C4-2B (cell line): ENCODE measurements around the gene QDPR.

Experiments used
- H3K27ac ChIP-seq: fragments of 450-650 bp; 2 replicates; pipeline ENCODE4 v1.5.1; 2017
- ZFX ChIP-seq: fragments of 450-650 bp; IDR thresholded peaks from 2 replicates; pipeline ENCODE4 v1.6.1; 2017
- TF ChIP-seq, protein P1 (sequence below): fragments of 450-650 bp; conservative IDR thresholded peaks from 2 replicates; pipeline ENCODE4 v1.5.1; 2017; ENCODE audit warnings: mild to moderate bottlenecking

The QDPR gene

GRCh38 chr4:17556498-17556897 is 44.6 kb upstream of the QDPR start:
- TF ChIP-seq, protein P1, sequence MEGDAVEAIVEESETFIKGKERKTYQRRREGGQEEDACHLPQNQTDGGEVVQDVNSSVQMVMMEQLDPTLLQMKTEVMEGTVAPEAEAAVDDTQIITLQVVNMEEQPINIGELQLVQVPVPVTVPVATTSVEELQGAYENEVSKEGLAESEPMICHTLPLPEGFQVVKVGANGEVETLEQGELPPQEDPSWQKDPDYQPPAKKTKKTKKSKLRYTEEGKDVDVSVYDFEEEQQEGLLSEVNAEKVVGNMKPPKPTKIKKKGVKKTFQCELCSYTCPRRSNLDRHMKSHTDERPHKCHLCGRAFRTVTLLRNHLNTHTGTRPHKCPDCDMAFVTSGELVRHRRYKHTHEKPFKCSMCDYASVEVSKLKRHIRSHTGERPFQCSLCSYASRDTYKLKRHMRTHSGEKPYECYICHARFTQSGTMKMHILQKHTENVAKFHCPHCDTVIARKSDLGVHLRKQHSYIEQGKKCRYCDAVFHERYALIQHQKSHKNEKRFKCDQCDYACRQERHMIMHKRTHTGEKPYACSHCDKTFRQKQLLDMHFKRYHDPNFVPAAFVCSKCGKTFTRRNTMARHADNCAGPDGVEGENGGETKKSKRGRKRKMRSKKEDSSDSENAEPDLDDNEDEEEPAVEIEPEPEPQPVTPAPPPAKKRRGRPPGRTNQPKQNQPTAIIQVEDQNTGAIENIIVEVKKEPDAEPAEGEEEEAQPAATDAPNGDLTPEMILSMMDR = no peak
- no peak for TF ChIP-seq ZFX
- no peak overlapping the region for H3K27ac ChIP-seq

DNA sequence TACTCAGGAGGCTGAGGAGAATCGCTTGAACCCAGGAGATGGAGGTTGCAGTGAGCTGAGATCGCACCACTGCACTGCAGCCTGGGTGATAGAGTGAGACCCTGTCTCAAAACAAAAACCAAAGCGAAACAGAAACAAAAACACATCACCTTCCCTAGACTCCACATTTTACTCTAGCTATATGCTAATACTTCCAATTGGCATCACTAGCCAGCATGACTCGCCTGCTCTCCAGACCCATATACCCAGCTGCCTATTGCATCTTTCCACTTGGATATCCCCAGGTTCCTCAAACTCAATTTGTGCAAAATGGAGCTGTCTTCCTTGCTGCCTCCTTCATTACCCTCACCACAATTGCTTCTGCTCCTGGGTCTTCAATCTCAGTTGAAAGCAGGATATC is 42.7 kb upstream of the QDPR start:
- TF ChIP-seq, protein P1 = no peak
- TF ChIP-seq ZFX = no peak
- no peak overlapping the region for H3K27ac ChIP-seq

GRCh38 chr4:17552427-17552826 is 40.5 kb upstream of the QDPR start:
- no peak overlapping the region for H3K27ac ChIP-seq
- TF ChIP-seq, protein P1 = no peak
- no peak for TF ChIP-seq ZFX

DNA sequence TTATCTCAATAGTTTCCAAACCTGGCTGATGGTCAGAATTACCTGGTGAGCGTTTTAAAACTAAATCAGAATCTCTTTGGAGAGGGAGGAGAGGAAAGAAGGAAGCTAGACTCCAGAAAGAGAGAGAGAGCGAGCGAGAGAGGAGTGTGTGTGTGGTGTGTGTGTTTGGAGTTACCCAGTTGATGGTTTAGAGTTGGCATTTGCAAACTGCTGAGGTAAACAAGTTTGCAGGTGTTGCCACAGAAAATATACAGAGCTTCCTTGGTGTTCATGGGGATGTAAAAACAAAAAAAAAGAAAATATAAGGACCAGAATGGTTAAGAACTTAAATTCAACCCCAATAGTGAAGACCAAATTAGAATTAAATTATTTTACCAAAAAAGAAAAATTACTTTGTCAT is 38.7 kb upstream of the QDPR start:
- no peak for TF ChIP-seq ZFX
- TF ChIP-seq, protein P1 = no peak
- no peak overlapping the region for H3K27ac ChIP-seq

- no peak overlapping the region for H3K27ac ChIP-seq
- TF ChIP-seq, protein P1 = no peak
- TF ChIP-seq ZFX = no peak
These were observed 34.8 kb upstream of the QDPR start for GRCh38 chr4:17546678-17547077.

DNA sequence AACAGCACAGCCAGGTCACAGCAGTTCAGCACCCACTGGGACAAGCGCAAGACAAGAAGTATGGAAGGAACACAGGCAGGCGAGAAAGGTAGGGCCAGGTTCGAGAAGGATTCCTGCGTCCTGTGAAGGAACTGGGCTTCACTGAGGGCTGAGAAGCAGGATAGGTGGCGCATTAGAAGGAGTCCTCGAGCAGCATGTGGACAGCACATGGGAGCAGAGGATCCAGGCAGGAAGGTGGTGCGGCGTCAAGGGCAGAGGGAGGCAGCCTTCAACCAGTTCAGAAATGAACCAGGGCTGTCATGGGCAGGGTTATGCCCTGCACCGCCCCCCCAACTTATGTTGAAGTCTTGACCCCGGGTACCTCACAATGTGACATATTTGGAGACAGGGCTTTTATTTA is 34.3 kb upstream of the QDPR start:
- no peak for TF ChIP-seq ZFX
- TF ChIP-seq, protein P1 = no peak
- no peak overlapping the region for H3K27ac ChIP-seq

DNA sequence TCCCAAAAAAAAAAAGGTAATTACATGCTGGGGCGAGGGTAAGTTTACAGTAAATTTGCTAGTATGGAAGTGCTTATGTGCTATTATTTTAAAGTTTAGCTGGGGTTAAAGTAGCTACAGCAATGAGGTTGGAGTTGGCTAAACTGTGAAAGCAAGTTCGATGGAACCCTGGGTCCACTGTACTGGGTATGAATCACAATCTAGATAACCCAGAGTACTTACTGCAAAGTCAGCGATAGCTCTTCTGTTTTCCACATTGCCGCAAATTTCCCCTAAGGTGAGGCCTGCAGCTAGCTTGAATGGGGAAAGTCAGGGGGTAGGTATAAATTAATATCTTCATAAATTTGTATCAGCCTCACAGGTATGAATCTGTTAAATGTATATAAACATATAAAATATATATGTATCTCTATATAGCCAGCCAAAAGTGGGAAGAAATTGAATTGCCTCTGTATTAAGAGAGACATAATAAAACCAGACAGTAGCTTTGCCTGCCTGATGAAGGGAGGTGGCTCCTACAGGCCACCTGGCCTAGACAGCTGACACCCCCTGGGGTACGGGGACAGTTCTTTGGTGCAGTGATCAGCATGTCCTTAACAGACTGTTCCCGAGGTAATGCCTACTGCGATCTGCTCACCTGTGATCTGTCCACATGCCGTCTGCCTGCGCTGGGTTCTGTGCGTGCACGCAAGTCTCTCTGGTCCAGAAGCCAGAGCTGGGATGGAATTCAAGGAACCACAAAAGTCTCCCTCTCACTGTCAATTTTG is 33.7 kb upstream of the QDPR start:
- TF ChIP-seq, protein P1 = no peak
- TF ChIP-seq ZFX = no peak
- peak overlapping the region; percentile 29 for H3K27ac ChIP-seq
